Erythroblast (primary cell): ENCODE measurements around the gene IQCH.

Experiments
- GATA1 ChIP-seq: IDR thresholded peaks from 2 replicates; pipeline ENCODE4 v1.6.1; 2011; ENCODE audit warnings: low read depth, mild to moderate bottlenecking, control low read depth, low read length, moderate library complexity
- POLR2A ChIP-seq: IDR thresholded peaks from 2 replicates; pipeline ENCODE4 v1.6.1; 2011; ENCODE audit warnings: mild to moderate bottlenecking, low read length

DNA sequence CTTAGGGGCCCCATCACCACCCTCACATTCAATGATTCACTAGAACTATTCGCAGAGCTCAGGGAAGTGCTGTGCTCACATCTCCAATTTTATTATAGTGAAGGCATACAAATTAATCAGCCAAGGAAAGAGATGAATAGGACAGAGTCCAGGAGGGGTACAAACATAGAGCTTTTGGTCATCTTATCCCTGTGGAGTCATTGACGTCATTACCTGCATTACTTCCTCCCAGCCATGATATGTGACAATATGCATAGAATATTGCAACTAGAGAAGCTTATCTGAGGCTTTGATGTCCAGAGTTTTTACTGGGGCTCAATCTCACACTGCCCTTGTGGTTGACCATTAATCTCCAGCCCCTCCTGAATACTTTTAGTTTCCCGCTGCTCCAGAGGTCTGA lies 1.5 kb downstream of the IQCH start:
- TF ChIP-seq POLR2A (no peak), GATA1 (no peak)
